KMS-11 (cell line): Measurements from ENCODE around the gene SPATA2.

Experiments
- H2AFZ ChIP-seq: fragments of 200-600 bp; sonication (generic); 2 replicates; pipeline ENCODE4 v1.6.1; 2016; ENCODE audit warnings: antibody characterized with exemption, mixed run types, low read depth
- H3K27ac ChIP-seq: fragments of 200-600 bp; sonication (generic); 2 replicates; pipeline ENCODE4 v1.6.1; 2016; ENCODE audit warnings: mild to moderate bottlenecking, mixed run types
- H3K27me3 ChIP-seq: fragments of 200-600 bp; sonication (generic); 2 replicates; pipeline ENCODE4 v1.6.1; 2017; ENCODE audit warnings: mild to moderate bottlenecking, low read depth, mixed run types, moderate library complexity; ENCODE audit not compliant: insufficient read depth
- H3K36me3 ChIP-seq: fragments of 200-600 bp; sonication (generic); 2 replicates; pipeline ENCODE4 v1.6.1; 2017; ENCODE audit warnings: mild to moderate bottlenecking, mixed run types; ENCODE audit not compliant: insufficient read depth
- H3K4me1 ChIP-seq: fragments of 200-600 bp; sonication (generic); 2 replicates; pipeline ENCODE4 v1.6.1; 2016; ENCODE audit warnings: mild to moderate bottlenecking, low read depth, mixed run types; ENCODE audit not compliant: poor library complexity, severe bottlenecking
- H3K4me2 ChIP-seq: fragments of 200-600 bp; sonication (generic); 2 replicates; pipeline ENCODE4 v1.7.0; 2016; ENCODE audit warnings: mild to moderate bottlenecking, mixed run types
- H3K4me3 ChIP-seq: fragments of 200-600 bp; sonication (generic); IDR thresholded peaks from 2 replicates; pipeline ENCODE4 v1.6.1; 2017; ENCODE audit warnings: low read depth, low read length, mixed read lengths; ENCODE audit not compliant: insufficient read depth
- H3K79me2 ChIP-seq: fragments of 200-600 bp; sonication (generic); 2 replicates; pipeline ENCODE4 v1.6.1; 2016; ENCODE audit warnings: low read depth, mixed run types; ENCODE audit not compliant: insufficient read depth
- H3K9ac ChIP-seq: fragments of 200-600 bp; sonication (generic); 2 replicates; pipeline ENCODE4 v1.6.1; 2016; ENCODE audit warnings: mild to moderate bottlenecking, mixed run types
- H4K20me1 ChIP-seq: fragments of 200-600 bp; sonication (generic); 2 replicates; pipeline ENCODE4 v1.6.1; 2016; ENCODE audit warnings: mild to moderate bottlenecking, mixed run types; ENCODE audit not compliant: insufficient read depth
- CTCF ChIP-seq: fragments of 200-600 bp; sonication (generic); conservative IDR thresholded peaks from 2 replicates; pipeline ENCODE4 v1.6.1; 2017; ENCODE audit warnings: low read depth, mild to moderate bottlenecking, antibody characterized with exemption, low read length, moderate library complexity, mixed read lengths

Gene SPATA2

GRCh38 chr20:49907405-49908257 lies 7.7 kb downstream of the SPATA2 start:
- H3K36me3 ChIP-seq: peaks cover 10% of the 10 kb centered on the region; the same call in 1 of the 2 replicates
- no peaks in the 10 kb centered on the region for H3K4me1 ChIP-seq
- no peak overlapping the region for H3K27ac ChIP-seq
- no peak overlapping the region for H3K4me3 ChIP-seq
- no peak overlapping the region for H3K4me2 ChIP-seq
- H4K20me1 ChIP-seq: no peaks in the 10 kb centered on the region; the same call in 1 of the 2 replicates
- TF ChIP-seq CTCF: no peak
- peaks cover 27% of the 10 kb centered on the region for H3K79me2 ChIP-seq
- no peak overlapping the region for H2AFZ ChIP-seq
- no peak overlapping the region for H3K9ac ChIP-seq
- H3K27me3 ChIP-seq: no peaks in the 10 kb centered on the region

GRCh38 chr20:49906615-49907154 lies 8.6 kb downstream of the SPATA2 start:
- Histone ChIP-seq H3K27me3 (no peaks in the 10 kb centered on the region), H2AFZ (no peak overlapping the region), H3K79me2 (peaks cover 17% of the 10 kb centered on the region), H3K36me3 (peaks cover 10% of the 10 kb centered on the region; the same call in 1 of the 2 replicates), H3K4me3 (no peak overlapping the region), H3K4me2 (no peak overlapping the region), H3K9ac (no peak overlapping the region), H3K27ac (no peak overlapping the region), H4K20me1 (no peaks in the 10 kb centered on the region), H3K4me1 (no peaks in the 10 kb centered on the region)
- TF ChIP-seq CTCF: no peak

GRCh38 chr20:49906101-49906604 lies 9.2 kb downstream of the SPATA2 start:
- Histone ChIP-seq H3K79me2 (peaks cover 12% of the 10 kb centered on the region), H3K4me2 (no peak overlapping the region), H3K4me1 (no peaks in the 10 kb centered on the region), H4K20me1 (no peaks in the 10 kb centered on the region), H3K27me3 (no peaks in the 10 kb centered on the region), H3K4me3 (no peak overlapping the region), H3K27ac (no peak overlapping the region), H3K9ac (no peak overlapping the region), H3K36me3 (peaks cover 10% of the 10 kb centered on the region; the same call in 1 of the 2 replicates), H2AFZ (no peak overlapping the region)
- TF ChIP-seq CTCF: no peak

GRCh38 chr20:49905415-49906091 lies 9.8 kb downstream of the SPATA2 start:
- H3K4me3 ChIP-seq: no peak overlapping the region
- H3K4me2 ChIP-seq: no peak overlapping the region
- H3K4me1 ChIP-seq: no peaks in the 10 kb centered on the region
- no peaks in the 10 kb centered on the region for H3K27me3 ChIP-seq
- H3K79me2 ChIP-seq: peaks cover 6% of the 10 kb centered on the region; the same call in 1 of the 2 replicates
- TF ChIP-seq CTCF: no peak
- no peak overlapping the region for H3K9ac ChIP-seq
- no peak overlapping the region for H2AFZ ChIP-seq
- H3K36me3 ChIP-seq: peaks cover 10% of the 10 kb centered on the region; the same call in 1 of the 2 replicates
- H3K27ac ChIP-seq: no peak overlapping the region
- H4K20me1 ChIP-seq: no peaks in the 10 kb centered on the region
